ENCODE results near the gene VASP. TPM values are rescaled to one million over a fixed set of nuclear protein-coding genes. Genes with fewer than 3 reads are reported as not detected.

VASP gene
- total and polyA plus RNA-seq, 9 of the 15 experiments (the other 6 are each of a cell fraction or from before 2014, with no cell fraction given), result 16.7 to 261 (median 112) TPM

GRCh38 chr19:45494261-45494916 lies 12.9 kb upstream of the VASP start:
- H3K9me3 ChIP-seq (replicated peaks; ENCODE audit: control insufficient read depth, insufficient read depth, low read depth, low read length), result no peaks in the 10 kb centered on the region
- ChIA-PET POLR2A (interaction anchor here (0.6 to 1.7 kb wide), 3 partner anchors 9 to 30 kb away, joined by 3 to 12 read pairs (median 7); no protein-coding TSS in a partner anchor), CTCF (ENCODE audit: low intra/inter-chr PET ratio) (no interaction called here)
- no peak for ATAC-seq
- in situ Hi-C loops (cut with MboI), result no loop called here
- H2AFZ ChIP-seq (ENCODE audit: low read depth, low read length), result no peak overlapping the region
- peak overlapping the region; percentile 82; the same call in 1 of the 2 replicates for H3K4me2 ChIP-seq (ENCODE audit: insufficient read depth, low read length)
- H3K27ac ChIP-seq (ENCODE audit: extremely low read depth, low read depth, low read length), result no peak overlapping the region
- H3K79me2 ChIP-seq (ENCODE audit: control insufficient read depth, insufficient read depth, low read length), result peaks cover 6% of the 10 kb centered on the region; the same call in 1 of the 3 replicates
- no peak for DNase-seq (ENCODE audit: extremely low read depth in 1 of 4, low spot score in 3 of 4)
- 59% methylated on average over 36 of the region's 39 CpGs for WGBS (ENCODE audit: insufficient coverage, low coverage, missing lambda C conversion rate)
- no TSS peak for BruUV-seq (replicated peaks)
- peaks cover 3 to 16% of the 10 kb centered on the region in 2 experiments; a peak in 3 of 5 replicates for H3K27me3 ChIP-seq (ENCODE audit: control insufficient read depth in 2 of 2, insufficient read depth in 2 of 2, low read length in 2 of 2)
- H3K36me3 ChIP-seq (ENCODE audit: control insufficient read depth, insufficient read depth, low read length), result no peaks in the 10 kb centered on the region
- no peak overlapping the region for H3K4me3 ChIP-seq
- no peak overlapping the region for H3K9ac ChIP-seq (ENCODE audit: insufficient read depth in 1 of 2, low read depth in 2 of 2, low read length in 2 of 2)
- intact Hi-C loops (cut with micrococcal nuclease), result no loop called here
- no peaks in the 10 kb centered on the region for H4K20me1 ChIP-seq (replicated peaks; ENCODE audit: control insufficient read depth, insufficient read depth, low read length)
- H3K9me1 ChIP-seq (ENCODE audit: control insufficient read depth, insufficient read depth, low read length), result no peaks in the 10 kb centered on the region
- peaks cover 7 to 61% of the 10 kb centered on the region in 2 experiments; a peak in 4 of 5 replicates for H3K4me1 ChIP-seq (replicated peaks in 1 of 2; ENCODE audit: control insufficient read depth in 2 of 2, insufficient read depth in 2 of 2, low read length in 2 of 2)
- no peak for FAIRE-seq
- no peak for TF ChIP-seq RFX5 (IDR thresholded peaks at IDR 0.05; ENCODE audit: low read depth, low read length)
- TF ChIP-seq THAP12 (CRISPR knock-in tag; IDR thresholded peaks at IDR 0.05), result no peak
- TF ChIP-seq ZNF512 (tag; IDR thresholded peaks at IDR 0.05), result no peak
- TF ChIP-seq OTX1 (CRISPR knock-in tag; IDR thresholded peaks at IDR 0.05), result no peak
- TF ChIP-seq MECOM (CRISPR knock-in tag; IDR thresholded peaks at IDR 0.05), result no peak
- TF ChIP-seq ATF6 (CRISPR knock-in tag; IDR thresholded peaks at IDR 0.05), result no peak
- no peak for TF ChIP-seq HES1 (IDR thresholded peaks at IDR 0.05; ENCODE audit: low read depth)
- no peak for TF ChIP-seq ZBTB11 (CRISPR knock-in tag; IDR thresholded peaks at IDR 0.05)

Measured in K562 (cell line).